A549 (cell line): ENCODE measurements around the gene ENTR1. TPM values are rescaled to one million over a fixed set of nuclear protein-coding genes. Genes with fewer than 3 reads are reported as not detected.

Experiments used
- ATAC-seq, 2 experiments: fragments of 200-7000 bp in 1 of 2; fragments of >200 bp in 1 of 2; cut with Nextera tagmentation in 1 of 2; cut with Tn5 transposase in 1 of 2; 3 replicates each; pipeline versions ENCODE4 v1.8.0 to v1.9.1; 2018 to 2020; ENCODE audit warnings: mild to moderate bottlenecking in 1 of 2, moderate library complexity in 1 of 2
- CTCF ChIA-PET: fragments of 300-600 bp; sonication (Branson Sonifier 250); formaldehyde crosslinking; extraction: SDS; loops from one replicate; lab custom pipeline; 2021; ENCODE audit warnings: antibody characterized with exemption, inconsistent platforms; lab: Yijun Ruan, JAX
- POLR2A ChIA-PET: fragments of 350-600 bp; formaldehyde crosslinking; extraction: SDS; loops from one replicate; lab custom pipeline; 2021; ENCODE audit warnings: antibody characterized with exemption, inconsistent platforms; lab: Yijun Ruan, JAX
- DNase-seq, 2 experiments: peaks; one replicate each; pipeline versions ENCODE4 v3.0.0 to v3.0.0-alpha.2; 2011 to 2016; ENCODE audit warnings: low read depth in 1 of 2, low spot score in 1 of 2
- FAIRE-seq: peaks from 2 replicates; lab custom pipeline; 2011; peaks lifted over from hg19 to GRCh38; lab: Jason Lieb, UNC
- H3K27ac ChIP-seq, 2 experiments: fragments of >200 bp; sonication (Bioruptor Twin); formaldehyde crosslinking; 3 replicates each; pipeline ENCODE4 v1.5.1; 2016 to 2017
- H3K4me1 ChIP-seq: fragments of >200 bp; sonication (Bioruptor Twin); formaldehyde crosslinking; 3 replicates; pipeline ENCODE4 v1.6.1; 2016
- H3K4me2 ChIP-seq: fragments of >200 bp; sonication (Bioruptor Twin); formaldehyde crosslinking; 3 replicates; pipeline ENCODE4 v1.6.1; 2016
- H3K4me3 ChIP-seq: fragments of >200 bp; sonication (Bioruptor Twin); formaldehyde crosslinking; 3 replicates; pipeline ENCODE4 v1.5.1; 2016
- H3K9me3 ChIP-seq: fragments of >200 bp; sonication (Bioruptor Twin); formaldehyde crosslinking; 3 replicates; pipeline ENCODE4 v1.6.1; 2016
- ATOH8 ChIP-seq: fragments of 250-450 bp; sonication (Bioruptor Pico); IDR thresholded peaks from 2 replicates; pipeline ENCODE4 v1.5.0; 2020; ENCODE audit warnings: low read depth, mild to moderate bottlenecking, moderate library complexity
- CBX8 ChIP-seq: fragments of 200-600 bp; sonication (generic); IDR thresholded peaks from 2 replicates; pipeline ENCODE4 v1.6.1; 2016
- CEBPB ChIP-seq, 2 experiments: fragments of >200 bp in 1 of 2; sonication (Bioruptor Twin) in 1 of 2; formaldehyde crosslinking in 1 of 2; IDR thresholded peaks; 2 replicates each; pipeline ENCODE4 v1.6.1; 2012 to 2016
- EHF ChIP-seq: fragments of 250-450 bp; sonication (Bioruptor Pico); IDR thresholded peaks from 2 replicates; pipeline ENCODE4 v1.5.0; 2020; ENCODE audit warnings: mild to moderate bottlenecking
- ELK1 ChIP-seq: fragments of 150-350 bp; IDR thresholded peaks from 2 replicates; pipeline ENCODE4 v1.6.1; 2014; ENCODE audit warnings: low read depth, mild to moderate bottlenecking, low read length
- ESRRA ChIP-seq: fragments of 150-350 bp; IDR thresholded peaks from 2 replicates; pipeline ENCODE4 v1.6.1; 2014; ENCODE audit warnings: mild to moderate bottlenecking, low read length, borderline replicate concordance
- FOSB ChIP-seq: fragments of 250-450 bp; sonication (Bioruptor Pico); IDR thresholded peaks from 2 replicates; pipeline ENCODE4 v1.5.0; 2020; ENCODE audit warnings: mild to moderate bottlenecking, moderate library complexity
- HOXB13 ChIP-seq: fragments of 250-450 bp; sonication (Bioruptor Pico); IDR thresholded peaks from 2 replicates; pipeline ENCODE4 v1.5.0; 2020; ENCODE audit warnings: low read depth, mild to moderate bottlenecking, moderate library complexity
- KDM1A ChIP-seq: fragments of 200-600 bp; sonication (generic); IDR thresholded peaks from 2 replicates; pipeline ENCODE4 v1.6.1; 2016; ENCODE audit warnings: low read depth, mild to moderate bottlenecking
- MAFK ChIP-seq: fragments of 450-650 bp; IDR thresholded peaks from 2 replicates; pipeline ENCODE4 v1.6.1; 2014; ENCODE audit not compliant: partially characterized antibody
- MAX ChIP-seq: IDR thresholded peaks from 2 replicates; pipeline ENCODE4 v1.6.1; 2012
- NFE2L2 ChIP-seq: fragments of 150-350 bp; conservative IDR thresholded peaks from 2 replicates; pipeline ENCODE4 v1.6.1; 2014; ENCODE audit warnings: low read length
- PBX3 ChIP-seq: IDR thresholded peaks from 2 replicates; pipeline ENCODE4 v1.6.1; 2012
- RCOR1 ChIP-seq: fragments of 150-350 bp; IDR thresholded peaks from 2 replicates; pipeline ENCODE4 v1.6.1; 2014; ENCODE audit warnings: antibody characterized with exemption, low read length, low read depth
- REST ChIP-seq: fragments of 200-600 bp; sonication (generic); IDR thresholded peaks from 2 replicates; pipeline ENCODE4 v1.6.1; 2016; ENCODE audit warnings: antibody characterized with exemption, mild to moderate bottlenecking, moderate library complexity
- RFX5 ChIP-seq: fragments of 450-650 bp; IDR thresholded peaks from 2 replicates; pipeline ENCODE4 v1.7.1; 2014; ENCODE audit warnings: antibody characterized with exemption, mild to moderate bottlenecking, moderate library complexity
- RNF2 ChIP-seq: fragments of 200-600 bp; sonication (generic); IDR thresholded peaks from 2 replicates; pipeline ENCODE4 v1.6.1; 2016; ENCODE audit warnings: low read depth, mild to moderate bottlenecking, antibody characterized with exemption, moderate library complexity, borderline replicate concordance
- TP53 ChIP-seq: fragments of 250-450 bp; sonication (Bioruptor Pico); IDR thresholded peaks from 2 replicates; pipeline ENCODE4 v1.5.0; 2021; ENCODE audit warnings: mild to moderate bottlenecking, moderate library complexity
- ZSCAN20 ChIP-seq: fragments of 250-450 bp; sonication (Bioruptor Pico); IDR thresholded peaks from 2 replicates; pipeline ENCODE4 v1.8.0; 2022; ENCODE audit warnings: mild to moderate bottlenecking, moderate library complexity
- WGBS: methylation state at CpG from one replicate; pipeline ENCODE4 v1.1.6; 2017; ENCODE audit errors: missing lambda C conversion rate; 5-methylcytosine and 5-hydroxymethylcytosine counted together
- polyA plus RNA-seq, 4 experiments: library from polyadenylated mRNA; depleted of rRNA in 3 of 4; stranded (reverse); fragments of >200 nt; fragmentation: RNase III in 1 of 4; extraction: RNeasy Plus Mini Kit Qiagen cat#74134 plus additional on column Dnase treatment in 1 of 4; gene quantifications; 2 replicates in 3 of 4; 3 replicates in 1 of 4; pipeline ENCODE4 v1.2.3, GENCODE V29; 2011 to 2017

The ENTR1 gene
- polyA plus RNA-seq, 2 of the 4 experiments (the other 2 are of a cell fraction): 63.8 to 75.8 TPM

GRCh38 chr9:136375096-136375495 is 35.3 kb downstream of the ENTR1 start:
- Histone ChIP-seq H3K27ac (no peak overlapping the region), H3K9me3 (no peaks in the 10 kb centered on the region), H3K4me3 (no peak overlapping the region), H3K4me2 (no peak overlapping the region), H3K4me1 (peaks cover 12% of the 10 kb centered on the region)
- DNase-seq (no peak), ATAC-seq (no peak), FAIRE-seq (no peak)
- TF ChIP-seq RCOR1: no peak
- TF ChIP-seq CEBPB (IDR thresholded peaks at IDR 0.05): no peak
- no peak for TF ChIP-seq MAX
- no peak for TF ChIP-seq HOXB13
- TF ChIP-seq TP53 (CRISPR knock-in tag): no peak
- TF ChIP-seq FOSB (CRISPR knock-in tag): no peak
- no peak for TF ChIP-seq NFE2L2
- TF ChIP-seq ESRRA: no peak
- no peak for TF ChIP-seq RFX5
- no peak for TF ChIP-seq KDM1A
- no peak for TF ChIP-seq ELK1
- TF ChIP-seq PBX3: no peak
- no peak for TF ChIP-seq RNF2
- TF ChIP-seq CBX8: no peak
- TF ChIP-seq REST: no peak
- ChIA-PET CTCF (interaction anchor here (1.0 to 2.9 kb wide), 5 partner anchors 11 to 29 kb away, joined by 3 to 26 read pairs (median 3); partner anchors contain the start of genes DNLZ and SNAPC4), POLR2A (interaction anchor here (1.3 kb wide), 1 partner anchor 12 kb away, joined by 6 read pairs; the partner anchor contains the start of gene DNLZ)
- 91% methylated on average over 12 of the region's 12 CpGs for WGBS

- ChIA-PET POLR2A (interaction anchor here (1.3 kb wide), 1 partner anchor 11 kb away, joined by 6 read pairs; the partner anchor contains the start of gene DNLZ), CTCF (interaction anchor here (0.5 to 2.9 kb wide), 6 partner anchors 10 to 327 kb away, joined by 3 to 26 read pairs (median 4); partner anchors contain the start of genes DNLZ and SNAPC4)
- DNase-seq (no peak), ATAC-seq (no peak), FAIRE-seq (no peak)
- 89% methylated on average over 6 of the region's 14 CpGs for WGBS
- H3K4me3 ChIP-seq: no peak overlapping the region
- H3K4me2 ChIP-seq: no peak overlapping the region
- no peak overlapping the region for H3K27ac ChIP-seq
- peaks cover 12% of the 10 kb centered on the region for H3K4me1 ChIP-seq
- TF ChIP-seq MAFK (no peak), ZSCAN20 (CRISPR knock-in tag) (no peak), CBX8 (no peak), ATOH8 (no peak), NFE2L2 (no peak), EHF (CRISPR knock-in tag) (no peak)
- H3K9me3 ChIP-seq: no peaks in the 10 kb centered on the region
Observed at GRCh38 chr9:136374183-136374575, 36.2 kb downstream of the ENTR1 start.
